Globus pallidus (tissue), 1 donor: ENCODE data around the gene C18orf63.
A peak's percentile ranks its signal among the peaks of the same experiment; 100 is the strongest.
"Not testable (repeated sequence)": the region's sequence is repeated elsewhere in the genome, so short reads cannot be mapped to it uniquely, and the experiment has no call there.

Source experiments
- DNase-seq: peaks from one replicate; pipeline ENCODE4 v3.0.0-alpha.2; 2015; ENCODE audit warnings: low spot score

C18orf63 gene

DNA sequence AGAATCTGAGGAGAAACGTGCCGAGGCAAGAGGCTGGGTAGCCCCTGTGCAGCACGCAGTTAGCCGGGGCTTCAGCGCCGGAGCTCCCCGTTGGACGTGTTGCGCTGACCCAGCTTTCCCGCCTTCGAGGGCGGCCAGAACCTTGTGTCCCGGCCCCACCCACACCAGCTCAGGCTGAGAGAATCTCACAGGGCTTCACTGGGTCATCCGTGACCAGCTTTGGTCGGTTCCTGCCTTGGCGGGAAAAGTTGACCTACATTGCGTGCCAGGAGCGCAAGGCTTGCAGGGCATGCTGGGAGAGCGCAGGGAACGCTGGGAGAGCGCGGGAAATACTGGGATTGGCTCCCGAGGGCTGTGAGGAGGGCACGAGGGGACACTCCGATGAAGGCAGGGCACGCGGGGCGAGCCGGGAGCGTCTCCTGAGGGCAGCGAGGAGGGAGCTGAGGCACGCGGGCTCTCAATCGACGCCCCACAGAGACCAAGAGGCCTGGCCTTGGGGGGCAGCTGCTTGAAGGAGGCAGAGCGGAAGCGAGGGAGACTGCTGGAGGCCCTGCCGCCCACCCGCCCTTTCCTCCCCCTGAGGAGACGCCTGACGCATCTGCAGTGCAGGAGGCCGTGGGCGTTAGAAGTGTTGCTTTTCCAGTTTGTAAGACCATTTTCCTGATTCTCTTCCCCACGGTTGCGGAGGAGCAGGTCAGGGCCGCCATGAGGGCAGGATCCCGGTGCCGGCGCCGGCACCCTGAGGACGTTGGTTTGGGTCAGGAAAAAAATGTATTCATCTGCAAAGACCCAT, at the start of gene C18orf63:
Gene C18orf63 (plus strand): TSS at position 376 of the 793 bp plus-strand sequence. CDS start 2,027 bp downstream, outside the sequence.
- DNase-seq = no peak

DNA sequence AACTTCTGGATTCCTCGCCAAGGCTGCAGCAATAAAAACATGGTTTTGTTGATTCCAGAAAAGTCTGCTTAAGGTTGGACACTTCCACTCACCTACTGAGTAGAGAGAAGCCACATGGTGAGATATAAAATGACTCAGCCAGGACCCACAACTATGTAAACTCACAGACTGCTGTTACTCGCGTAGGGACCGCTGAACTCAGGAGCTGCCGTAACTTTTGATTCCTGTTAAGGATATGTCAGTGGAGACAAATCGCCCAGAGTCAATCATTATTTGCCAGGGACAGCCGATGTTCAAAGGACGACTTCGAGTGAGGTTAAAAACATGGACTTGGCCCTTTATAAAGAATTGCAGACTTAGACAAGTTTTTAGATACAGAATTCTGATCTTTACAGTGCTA, 49.5 kb upstream of the C18orf63 start:
- no peak for DNase-seq

DNA sequence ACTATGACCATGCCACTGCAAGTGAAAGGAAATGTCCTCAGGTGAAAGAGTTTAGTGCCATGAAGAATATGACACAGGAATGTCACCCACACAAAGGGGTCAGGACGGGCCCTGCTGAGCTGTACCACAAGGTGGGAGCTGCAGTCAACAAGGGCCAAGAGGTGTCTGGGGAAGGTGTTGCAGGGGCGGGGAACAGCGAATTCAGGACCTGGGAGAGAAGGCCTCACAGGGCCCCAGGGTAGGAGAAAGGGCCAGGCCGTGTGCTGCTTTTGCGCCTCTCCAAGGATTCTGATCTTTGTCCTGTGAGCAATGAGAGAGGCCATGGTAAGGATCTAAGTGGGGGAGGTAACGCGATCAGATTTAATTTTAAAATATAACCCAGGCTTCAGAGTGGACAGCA, 47.5 kb upstream of the C18orf63 start:
- no peak for DNase-seq

- DNase-seq = no peak
These were observed 46.6 kb upstream of the C18orf63 start for GRCh38 chr18:74268933-74269620.

DNA sequence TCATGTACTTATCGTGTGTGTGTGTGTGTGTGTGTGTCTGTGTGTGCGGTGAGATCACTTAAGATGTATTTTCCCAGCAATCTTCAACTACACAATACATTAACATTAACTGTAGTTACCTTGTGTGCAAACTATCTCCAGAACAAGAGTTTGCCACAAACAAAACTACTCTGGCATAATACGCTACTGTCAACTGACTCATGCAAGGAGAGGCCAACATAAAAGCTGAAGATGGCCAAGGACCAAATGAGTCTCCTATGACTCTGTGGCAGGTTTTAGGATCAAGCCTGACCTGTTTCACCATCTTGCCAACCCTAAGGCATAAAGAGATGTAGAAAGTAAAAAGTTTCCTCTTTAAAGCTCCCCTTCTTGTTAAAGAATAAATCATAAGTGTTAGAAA, 44.0 kb upstream of the C18orf63 start:
- DNase-seq = no peak

- no peak for DNase-seq
These were observed 42.2 kb upstream of the C18orf63 start for GRCh38 chr18:74273394-74273793.

DNA sequence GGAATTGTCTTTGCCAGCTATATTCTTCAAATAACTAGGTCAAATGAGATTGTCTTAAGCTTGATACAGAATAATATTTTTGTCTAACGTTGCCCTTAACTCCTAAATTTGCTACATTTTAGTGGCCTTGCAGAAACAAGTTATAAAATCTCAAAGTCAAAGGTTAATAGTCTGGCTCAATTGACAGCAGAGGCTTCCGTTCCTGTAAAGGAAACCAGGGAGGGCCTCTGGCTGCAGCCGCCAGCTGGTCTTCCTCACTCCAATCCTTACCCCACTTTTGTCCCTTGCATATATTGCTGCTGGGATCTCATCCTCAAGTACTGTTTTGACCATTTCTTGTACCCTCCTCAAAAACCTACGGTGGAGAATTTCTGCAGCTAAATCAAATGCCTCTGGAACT, 40.9 kb upstream of the C18orf63 start:
- no peak for DNase-seq

DNA sequence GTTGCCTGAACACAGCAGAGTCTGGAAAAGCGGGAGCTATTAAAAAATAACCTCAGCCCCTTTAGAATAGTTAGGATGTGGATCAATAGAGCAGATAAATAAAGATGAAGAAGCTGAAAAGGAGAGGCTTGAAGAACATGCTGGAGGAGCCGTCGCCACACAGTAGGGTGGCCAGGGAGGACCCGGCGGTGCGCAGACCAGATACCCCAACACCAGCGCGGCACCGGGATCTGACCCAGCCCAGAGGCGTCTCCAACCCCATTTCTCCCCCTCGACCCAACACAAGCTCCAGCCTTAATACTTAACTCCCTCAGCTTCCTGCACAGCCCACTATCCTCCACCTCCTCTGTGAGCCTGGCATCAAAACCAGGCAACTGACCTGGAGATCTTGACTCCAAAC, 39.9 kb upstream of the C18orf63 start:
- DNase-seq = no peak

DNA sequence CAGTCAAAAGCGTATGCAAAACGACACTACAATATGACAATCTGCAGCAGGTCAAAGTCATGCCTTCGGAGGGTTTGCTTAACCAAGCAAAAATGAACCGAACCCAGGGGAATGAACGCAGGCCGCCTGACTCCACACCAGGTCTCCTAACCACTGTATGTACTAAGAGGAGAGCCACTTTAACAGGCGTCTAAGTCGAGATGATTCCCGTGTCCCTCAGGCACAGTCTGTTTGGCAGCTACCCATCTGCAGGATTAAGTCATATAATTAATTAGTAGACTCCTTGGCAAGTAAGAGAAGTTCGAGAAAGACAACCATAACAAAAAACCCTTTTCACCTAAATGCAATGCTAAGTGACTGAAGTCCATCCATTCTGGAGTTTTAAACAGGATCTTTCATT, 39.0 kb upstream of the C18orf63 start:
- no peak for DNase-seq

DNA sequence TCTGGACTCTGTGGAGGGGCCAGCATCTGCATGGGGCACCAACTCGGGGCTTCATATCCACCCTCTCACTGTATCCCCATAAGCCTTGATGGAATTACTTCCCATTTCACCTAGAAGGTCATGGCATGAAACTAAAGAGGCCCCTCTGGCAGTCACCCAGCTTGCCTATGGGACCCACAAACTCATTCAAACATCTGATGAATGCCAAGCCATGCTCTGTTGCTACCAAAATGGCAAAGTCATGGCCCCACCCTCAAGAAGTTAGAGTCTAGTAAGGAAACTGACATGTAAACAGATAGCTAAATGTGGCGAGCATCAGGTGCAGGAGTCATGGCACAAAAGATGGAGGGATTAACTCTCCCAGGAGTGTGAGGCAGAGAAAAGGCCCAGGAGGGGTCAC, 38.3 kb upstream of the C18orf63 start:
- DNase-seq = no peak

DNA sequence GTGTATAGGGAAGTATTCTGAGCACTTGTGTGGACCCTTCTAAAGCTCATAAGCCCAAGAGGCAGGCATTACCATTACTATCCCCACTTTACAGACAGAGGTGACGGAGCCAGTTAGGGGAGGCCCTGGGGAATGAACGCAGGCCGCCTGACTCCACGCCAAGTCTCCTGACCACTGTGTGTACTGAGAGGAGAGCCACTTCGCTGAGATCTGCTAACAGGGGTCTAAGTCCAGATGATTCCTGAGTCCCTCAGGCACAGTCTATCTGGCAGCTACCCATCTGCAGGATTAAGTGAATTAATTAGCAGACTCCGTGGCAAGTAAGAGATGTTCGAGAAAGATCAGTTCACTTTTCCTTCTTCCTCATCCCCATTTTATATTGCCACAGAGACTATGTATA, 37.6 kb upstream of the C18orf63 start:
- DNase-seq = no peak

- DNase-seq = no peak
These were observed 36.7 kb upstream of the C18orf63 start for GRCh38 chr18:74278983-74279382.

DNA sequence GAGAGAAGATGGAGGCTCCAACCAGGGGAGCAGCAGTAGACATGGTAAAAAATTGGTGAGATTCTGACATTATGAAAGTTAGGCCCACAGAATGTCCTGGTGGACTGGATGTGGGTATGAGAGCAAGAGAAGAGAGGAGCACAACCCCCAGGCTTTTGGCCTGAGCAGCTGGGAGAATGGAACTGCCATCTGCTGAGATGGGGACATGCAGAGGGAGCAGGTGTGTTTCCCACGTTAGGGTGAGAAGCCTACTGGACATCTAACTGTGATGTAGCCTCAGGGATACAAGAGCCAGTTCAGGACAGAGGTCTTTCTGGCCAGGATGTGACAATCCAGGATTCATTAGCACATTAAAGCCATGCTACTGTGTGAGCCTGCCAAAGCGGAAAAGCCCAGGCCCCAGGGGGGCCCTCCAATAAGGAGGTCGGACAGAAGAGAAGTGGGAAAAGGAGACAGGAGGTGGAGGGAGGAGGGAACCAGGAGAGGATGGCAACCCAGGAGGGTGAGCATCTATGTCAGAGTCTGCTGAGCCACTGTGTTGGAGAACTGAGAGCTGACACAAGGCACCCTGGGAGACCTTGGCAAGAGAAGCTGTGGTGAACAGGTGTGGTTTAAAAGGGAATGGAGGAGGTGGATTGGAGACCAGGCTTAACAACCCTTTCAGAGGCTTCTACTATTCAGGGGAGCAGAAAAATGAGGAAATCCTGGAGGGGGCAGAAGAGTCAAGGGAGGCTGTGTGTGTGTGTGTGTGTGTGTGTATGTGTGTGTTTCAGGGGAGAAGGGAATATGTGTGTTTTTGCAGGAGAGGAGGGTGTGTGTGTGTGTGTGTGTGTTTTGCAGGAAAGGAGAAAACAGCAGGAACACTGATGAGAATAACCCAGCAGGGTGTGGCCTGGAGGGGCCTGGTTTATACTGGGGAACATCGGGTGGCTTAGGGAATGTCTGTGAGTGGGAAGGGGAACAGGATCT, 34.3 kb upstream of the C18orf63 start:
- DNase-seq = no peak

DNA sequence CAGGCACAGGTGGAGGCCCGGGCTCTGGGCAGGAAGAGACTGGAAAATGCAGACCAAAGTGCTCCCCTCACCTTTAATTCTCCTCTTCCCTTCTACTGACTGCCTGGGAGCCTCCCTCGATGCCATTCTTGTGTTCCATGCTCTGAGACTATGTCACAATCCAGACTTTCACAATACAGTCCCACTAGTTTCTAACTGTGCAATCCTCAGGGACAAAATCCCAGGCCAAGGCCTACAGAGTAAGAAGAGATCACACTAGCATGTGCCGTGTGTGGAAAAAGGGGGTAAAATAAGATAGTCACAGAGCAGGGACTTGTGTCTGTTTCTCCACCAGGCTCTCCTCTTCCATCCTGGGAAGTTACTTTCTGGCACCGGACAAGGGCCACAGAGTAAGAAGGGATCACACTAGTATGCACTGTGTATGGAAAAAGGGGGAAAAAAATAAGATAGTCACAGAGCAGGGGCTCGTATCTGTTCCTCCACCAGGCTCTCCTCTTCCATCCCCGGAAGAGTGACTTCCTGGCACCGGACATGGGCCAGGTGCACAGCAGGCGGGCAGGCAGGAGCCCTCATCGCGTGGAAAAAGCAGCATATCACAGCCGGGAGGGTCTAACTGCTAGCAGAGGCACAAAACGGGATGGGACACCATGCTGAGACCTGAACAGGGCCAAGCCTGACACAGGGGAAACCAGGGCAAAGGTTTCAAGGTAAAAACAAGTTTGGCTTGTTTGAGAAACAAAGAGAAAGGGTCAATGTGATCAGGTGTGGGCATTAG, 33.5 kb upstream of the C18orf63 start:
- no peak for DNase-seq

DNA sequence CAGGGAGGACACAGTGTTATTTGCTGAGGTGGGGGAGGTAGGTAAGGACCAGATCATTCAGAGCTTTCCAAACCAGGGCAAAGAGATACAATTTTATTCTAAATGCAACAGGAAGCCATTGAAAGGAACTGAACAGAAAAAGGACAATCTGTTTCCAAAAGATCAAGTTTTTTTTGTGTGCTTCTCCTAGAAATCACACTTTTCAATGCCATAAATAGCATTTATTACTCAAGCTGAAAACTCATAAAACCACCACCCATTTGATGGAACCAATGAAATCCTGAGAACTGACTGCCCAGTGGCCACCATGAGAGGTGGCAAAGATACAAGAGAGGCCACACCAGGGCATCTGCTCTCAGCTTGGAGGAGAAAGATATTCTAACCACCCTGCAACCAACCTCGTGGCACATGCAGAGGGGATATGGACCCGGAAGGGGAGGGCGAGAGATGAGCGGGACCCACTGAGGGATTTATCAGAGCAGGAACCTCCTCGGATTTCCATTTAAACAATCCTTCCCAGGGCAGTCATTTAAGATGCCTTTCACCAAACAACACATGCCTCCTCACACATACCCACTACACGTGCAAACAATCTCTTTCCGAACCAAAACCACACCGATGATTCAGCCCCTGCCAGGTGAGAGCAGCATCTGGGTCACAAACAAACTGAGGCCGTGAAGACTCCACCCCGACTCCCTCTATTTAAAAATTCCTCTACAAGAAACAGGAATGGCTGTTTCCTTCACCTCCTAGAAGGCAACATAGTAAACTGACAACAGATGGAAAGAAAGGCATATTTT, 32.7 kb upstream of the C18orf63 start:
- DNase-seq = no peak

DNA sequence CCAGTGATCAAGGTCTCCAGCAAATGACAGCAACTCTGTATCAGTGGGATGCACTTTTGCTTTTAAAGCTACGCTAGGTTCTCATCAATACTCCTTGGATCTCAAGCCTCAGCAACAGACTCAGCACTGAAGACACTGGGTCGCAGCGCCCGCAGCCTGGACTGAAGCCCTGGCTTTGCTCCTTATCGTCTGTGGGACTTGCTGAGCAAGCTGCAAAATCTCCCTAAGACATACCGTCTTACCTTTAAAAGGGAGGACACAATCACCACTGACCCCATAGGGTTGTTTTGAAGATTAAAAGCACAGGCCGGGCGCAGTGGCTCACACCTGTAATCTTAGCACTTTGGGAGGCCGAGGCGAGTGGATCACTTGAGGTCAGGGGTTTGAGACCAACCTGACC, 32.0 kb upstream of the C18orf63 start:
- no peak for DNase-seq

DNA sequence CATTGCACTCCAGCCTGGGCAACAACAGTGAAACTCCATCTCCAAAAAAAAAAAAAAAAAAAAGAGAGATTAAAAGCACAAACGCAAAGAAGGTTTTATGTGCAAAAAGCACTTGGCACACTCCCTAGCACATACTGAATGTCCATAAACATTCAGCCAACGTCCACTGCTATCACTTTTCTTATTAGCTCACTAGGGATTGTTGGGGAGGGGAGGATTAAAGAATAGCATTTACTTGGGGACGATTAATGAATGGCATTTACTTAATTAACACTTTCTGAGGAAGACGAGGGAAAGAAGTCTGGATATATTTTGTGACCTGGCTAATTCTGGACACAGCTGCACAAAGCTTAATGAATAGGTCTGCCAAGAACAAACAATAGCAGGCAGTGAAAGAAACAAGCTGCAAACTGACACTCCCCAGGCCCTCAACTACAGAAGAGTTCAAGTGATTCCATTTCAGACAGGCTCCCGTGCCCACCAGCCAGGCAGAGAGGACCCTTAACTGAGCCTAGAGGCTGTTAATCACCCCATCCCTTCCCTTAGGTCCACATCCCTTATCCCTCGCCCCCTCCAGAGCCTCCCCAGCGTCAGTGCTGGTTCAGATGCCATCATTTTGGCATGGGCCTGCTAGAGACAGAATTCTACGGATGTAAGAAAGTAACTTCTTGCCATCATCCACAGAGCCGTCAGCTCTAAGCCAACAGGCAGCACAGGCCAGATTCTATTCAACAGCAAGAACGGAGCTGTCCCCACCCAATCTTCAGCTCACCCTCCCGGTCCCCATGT, 31.3 kb upstream of the C18orf63 start:
- DNase-seq = peak; percentile 75

- no peak for DNase-seq
These were observed 30.7 kb upstream of the C18orf63 start for GRCh38 chr18:74284980-74285355.

DNA sequence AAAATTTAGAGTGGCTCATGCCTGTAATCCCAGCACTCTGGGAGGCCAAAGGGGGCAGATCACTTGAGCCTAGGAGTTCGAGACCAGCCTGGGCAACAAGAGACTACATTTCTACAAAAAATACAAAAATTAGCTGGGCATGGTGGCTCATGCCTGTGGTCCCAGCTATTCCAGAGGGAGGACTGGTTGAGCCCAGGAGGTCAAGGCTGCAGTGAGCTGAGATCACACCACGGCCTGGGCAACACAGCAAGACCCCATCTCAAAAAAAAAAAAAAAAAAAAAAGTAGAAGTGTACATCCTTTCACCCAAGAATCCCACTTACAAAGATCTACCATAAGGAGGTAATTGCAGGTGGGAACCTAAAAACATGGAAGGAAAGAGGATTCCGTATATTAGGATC, 30.1 kb upstream of the C18orf63 start:
- not testable (repeated sequence) for DNase-seq
